ENCODE measurements around the gene RAI1. TPM values are rescaled to one million over a fixed set of nuclear protein-coding genes. Genes with fewer than 3 reads are reported as not detected.
A peak's percentile ranks its signal among the peaks of the same experiment; 100 is the strongest.

Gene RAI1
- total RNA-seq, 2 donors from 2014 or later: 35.9 to 42.9 TPM

DNA sequence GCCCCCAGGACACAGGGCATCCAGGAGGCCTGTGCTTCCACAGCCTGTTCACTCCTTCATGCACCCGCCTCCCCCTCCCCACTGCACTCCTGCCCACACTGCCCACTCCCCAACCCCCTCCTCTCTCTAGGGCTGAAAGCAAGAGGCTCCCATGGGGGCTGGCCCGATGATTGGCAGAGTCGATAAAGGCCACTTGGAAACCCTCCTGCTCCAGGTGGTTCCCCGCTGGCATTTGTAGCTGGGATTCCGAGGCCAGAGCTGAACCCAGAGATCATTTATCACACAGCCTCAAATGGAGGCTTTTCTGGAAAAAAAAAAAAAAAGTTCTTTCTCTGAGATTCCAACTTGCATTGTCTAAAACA lies 81.5 kb downstream of the RAI1 start:
- Histone ChIP-seq H3K4me3 (ENCODE audit: low read length) (no peak overlapping the region), H3K9ac (ENCODE audit: extremely low read depth, low read length, poor library complexity, severe bottlenecking) (no peak overlapping the region), H3K27ac (ENCODE audit: low read depth, low read length) (peak overlapping the region; percentile 41), H3K9me3 (ENCODE audit: control insufficient read depth, low read length) (no peaks in the 10 kb centered on the region), H3K27me3 (ENCODE audit: control insufficient read depth, insufficient read depth, low read length, poor library complexity, severe bottlenecking) (no peaks in the 10 kb centered on the region), H3K4me1 (ENCODE audit: control insufficient read depth, insufficient read depth, low read length) (peaks cover 4% of the 10 kb centered on the region), H3K36me3 (ENCODE audit: control insufficient read depth, insufficient read depth, low read length) (peaks cover 22% of the 10 kb centered on the region)
- no peak overlapping the region for H3K27ac Mint-ChIP-seq
- H3K9me3 Mint-ChIP-seq: no peaks in the 10 kb centered on the region
- TF ChIP-seq, protein P1, sequence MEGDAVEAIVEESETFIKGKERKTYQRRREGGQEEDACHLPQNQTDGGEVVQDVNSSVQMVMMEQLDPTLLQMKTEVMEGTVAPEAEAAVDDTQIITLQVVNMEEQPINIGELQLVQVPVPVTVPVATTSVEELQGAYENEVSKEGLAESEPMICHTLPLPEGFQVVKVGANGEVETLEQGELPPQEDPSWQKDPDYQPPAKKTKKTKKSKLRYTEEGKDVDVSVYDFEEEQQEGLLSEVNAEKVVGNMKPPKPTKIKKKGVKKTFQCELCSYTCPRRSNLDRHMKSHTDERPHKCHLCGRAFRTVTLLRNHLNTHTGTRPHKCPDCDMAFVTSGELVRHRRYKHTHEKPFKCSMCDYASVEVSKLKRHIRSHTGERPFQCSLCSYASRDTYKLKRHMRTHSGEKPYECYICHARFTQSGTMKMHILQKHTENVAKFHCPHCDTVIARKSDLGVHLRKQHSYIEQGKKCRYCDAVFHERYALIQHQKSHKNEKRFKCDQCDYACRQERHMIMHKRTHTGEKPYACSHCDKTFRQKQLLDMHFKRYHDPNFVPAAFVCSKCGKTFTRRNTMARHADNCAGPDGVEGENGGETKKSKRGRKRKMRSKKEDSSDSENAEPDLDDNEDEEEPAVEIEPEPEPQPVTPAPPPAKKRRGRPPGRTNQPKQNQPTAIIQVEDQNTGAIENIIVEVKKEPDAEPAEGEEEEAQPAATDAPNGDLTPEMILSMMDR (conservative IDR thresholded peaks at IDR 0.05): no peak
- peaks cover 16% of the 10 kb centered on the region for H3K36me3 Mint-ChIP-seq (ENCODE audit: low read depth)
- H3K4me3 Mint-ChIP-seq: no peak overlapping the region
- no peak for DNase-seq
- peaks cover 1% of the 10 kb centered on the region for H3K4me1 Mint-ChIP-seq
- H3K27me3 Mint-ChIP-seq (ENCODE audit: insufficient read depth): no peaks in the 10 kb centered on the region
- 68 to 84% methylated on average over 4 to 5 of the region's 5 CpGs for WGBS, 2 experiments (ENCODE audit: insufficient coverage in 1 of 2, insufficient read length in 1 of 2)

DNA sequence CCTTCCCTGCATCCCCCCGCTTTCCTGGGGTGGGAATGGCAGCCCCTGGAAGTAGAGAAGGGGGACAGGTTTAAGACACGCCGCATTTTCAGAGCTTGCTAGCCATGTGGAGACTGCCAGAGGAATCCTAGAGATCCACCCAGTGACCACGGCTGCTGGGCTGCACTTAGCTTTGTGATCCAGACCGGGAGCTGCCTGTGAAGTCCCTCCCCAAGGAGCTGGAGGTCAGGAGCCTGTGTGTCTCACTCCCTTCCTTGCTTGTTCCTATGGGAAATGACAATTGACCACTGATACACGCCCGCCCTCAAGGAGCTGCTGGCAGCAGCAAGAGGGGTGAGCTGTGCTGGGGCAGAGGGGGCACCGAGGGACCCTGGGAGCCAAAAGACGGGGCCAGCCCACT lies 81.9 kb downstream of the RAI1 start:
- no peaks in the 10 kb centered on the region for H3K27me3 Mint-ChIP-seq (ENCODE audit: insufficient read depth)
- TF ChIP-seq, protein P1 (conservative IDR thresholded peaks at IDR 0.05): no peak
- DNase-seq: no peak
- peaks cover 22% of the 10 kb centered on the region for H3K36me3 ChIP-seq (ENCODE audit: control insufficient read depth, insufficient read depth, low read length)
- no peak overlapping the region for H3K9ac ChIP-seq (ENCODE audit: extremely low read depth, low read length, poor library complexity, severe bottlenecking)
- peaks cover 16% of the 10 kb centered on the region for H3K36me3 Mint-ChIP-seq (ENCODE audit: low read depth)
- H3K9me3 ChIP-seq (ENCODE audit: control insufficient read depth, low read length): no peaks in the 10 kb centered on the region
- peak overlapping the region; percentile 41 for H3K27ac ChIP-seq (ENCODE audit: low read depth, low read length)
- peaks cover 1% of the 10 kb centered on the region for H3K4me1 Mint-ChIP-seq
- no peak overlapping the region for H3K4me3 ChIP-seq (ENCODE audit: low read length)
- no peaks in the 10 kb centered on the region for H3K27me3 ChIP-seq (ENCODE audit: control insufficient read depth, insufficient read depth, low read length, poor library complexity, severe bottlenecking)
- peaks cover 4% of the 10 kb centered on the region for H3K4me1 ChIP-seq (ENCODE audit: control insufficient read depth, insufficient read depth, low read length)
- H3K4me3 Mint-ChIP-seq: no peak overlapping the region
- no peaks in the 10 kb centered on the region for H3K9me3 Mint-ChIP-seq
- no peak overlapping the region for H3K27ac Mint-ChIP-seq
- 72 to 84% methylated on average over 6 to 9 of the region's 9 CpGs for WGBS, 2 experiments (ENCODE audit: insufficient coverage in 1 of 2, insufficient read length in 1 of 2)

DNA sequence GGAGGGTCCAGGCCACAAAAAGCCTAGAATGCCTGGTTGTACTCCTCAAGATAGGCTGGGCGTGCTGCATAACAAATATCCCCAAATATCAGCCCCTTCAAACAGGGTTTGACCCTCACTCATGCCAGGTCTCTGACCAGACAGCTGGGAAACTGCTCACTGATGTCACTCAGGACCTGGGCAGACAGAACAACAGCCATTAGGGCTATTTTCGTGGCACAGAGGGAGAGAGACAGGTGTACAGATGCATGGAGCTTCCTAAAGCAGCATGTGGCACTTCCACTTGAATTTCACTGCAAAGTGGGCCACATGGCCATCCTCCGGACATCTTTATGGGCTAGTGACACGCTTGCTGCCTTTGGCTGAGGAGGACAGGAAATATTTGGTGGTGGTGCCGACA lies 82.5 kb downstream of the RAI1 start:
- no peak overlapping the region for H3K9ac ChIP-seq (ENCODE audit: extremely low read depth, low read length, poor library complexity, severe bottlenecking)
- no peaks in the 10 kb centered on the region for H3K9me3 ChIP-seq (ENCODE audit: control insufficient read depth, low read length)
- Mint-ChIP-seq H3K4me3 (no peak overlapping the region), H3K9me3 (no peaks in the 10 kb centered on the region), H3K27me3 (ENCODE audit: insufficient read depth) (no peaks in the 10 kb centered on the region), H3K4me1 (peaks cover 1% of the 10 kb centered on the region), H3K27ac (no peak overlapping the region), H3K36me3 (ENCODE audit: low read depth) (peaks cover 16% of the 10 kb centered on the region)
- no peaks in the 10 kb centered on the region for H3K27me3 ChIP-seq (ENCODE audit: control insufficient read depth, insufficient read depth, low read length, poor library complexity, severe bottlenecking)
- TF ChIP-seq, protein P1 (conservative IDR thresholded peaks at IDR 0.05): no peak
- DNase-seq: no peak
- peaks cover 4% of the 10 kb centered on the region for H3K4me1 ChIP-seq (ENCODE audit: control insufficient read depth, insufficient read depth, low read length)
- peaks cover 19% of the 10 kb centered on the region for H3K36me3 ChIP-seq (ENCODE audit: control insufficient read depth, insufficient read depth, low read length)
- 95 to 100% methylated on average over 4 to 5 of the region's 5 CpGs for WGBS, 2 experiments (ENCODE audit: insufficient coverage in 1 of 2, insufficient read length in 1 of 2)
- no peak overlapping the region for H3K27ac ChIP-seq (ENCODE audit: low read depth, low read length)
- no peak overlapping the region for H3K4me3 ChIP-seq (ENCODE audit: low read length)

Data from endodermal cell (in vitro differentiated cells).